ENCODE measurements around the gene PRAME.
"Not testable (repeated sequence)": the region's sequence is repeated elsewhere in the genome, so short reads cannot be mapped to it uniquely, and the experiment has no call there.

The PRAME gene

DNA sequence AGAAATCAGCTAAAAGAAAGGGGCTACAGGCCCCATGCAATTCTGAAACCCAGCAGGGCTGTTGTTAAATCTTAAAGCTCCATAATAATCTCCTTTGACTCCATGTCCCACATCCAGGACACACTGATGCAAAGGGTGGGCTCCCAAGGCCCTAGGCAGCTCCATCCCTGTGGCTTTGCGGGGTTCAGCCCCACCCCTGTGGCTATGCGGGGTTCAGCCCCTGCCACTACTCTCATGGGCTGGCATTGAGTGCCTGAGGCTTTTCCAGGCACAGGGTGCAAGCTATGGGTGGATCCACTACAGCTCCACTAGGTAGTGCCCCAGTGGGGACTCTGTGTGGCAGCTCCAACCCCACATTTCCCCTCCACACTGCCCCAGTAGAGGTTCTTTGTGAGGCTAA is 30.3 kb downstream of the PRAME start:
- Histone ChIP-seq H3K27ac (ENCODE audit: low read length) (no peak overlapping the region), H3K36me3 (ENCODE audit: insufficient read depth, low read depth, low read length) (no peaks in the 10 kb centered on the region), H3K9ac (ENCODE audit: low read depth, low read length) (no peak overlapping the region), H3K27me3 (ENCODE audit: insufficient read depth, low read length) (peaks cover 67% of the 10 kb centered on the region), H3K9me3 (ENCODE audit: insufficient read depth, low read depth, low read length) (no peaks in the 10 kb centered on the region), H3K4me3 (ENCODE audit: low read length) (no peak overlapping the region), H3K4me1 (ENCODE audit: insufficient read depth, low read length) (no peaks in the 10 kb centered on the region)

DNA sequence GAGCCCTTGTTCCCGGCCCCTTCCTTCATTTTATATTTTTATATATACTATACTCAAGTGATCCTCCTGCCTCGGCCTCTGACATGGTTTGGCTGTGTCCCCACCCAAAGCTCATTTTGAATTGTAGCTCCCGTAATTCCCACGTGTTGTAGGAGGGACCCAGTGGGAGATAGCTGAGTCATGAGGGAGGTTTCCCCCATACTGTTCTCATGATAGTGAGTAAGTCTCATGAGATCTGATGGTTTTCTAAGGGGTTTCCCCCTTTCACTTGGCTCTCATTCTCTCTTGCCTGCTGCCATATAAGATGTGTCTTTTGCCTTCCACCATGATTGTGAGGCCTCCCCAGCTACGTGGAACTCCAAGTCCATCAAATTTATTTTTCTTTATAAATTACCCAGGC is 31.8 kb downstream of the PRAME start:
- Histone ChIP-seq H3K4me1 (ENCODE audit: insufficient read depth, low read length) (no peaks in the 10 kb centered on the region), H3K27ac (ENCODE audit: low read length) (no peak overlapping the region), H3K27me3 (ENCODE audit: insufficient read depth, low read length) (peaks cover 65% of the 10 kb centered on the region), H3K9me3 (ENCODE audit: insufficient read depth, low read depth, low read length) (no peaks in the 10 kb centered on the region), H3K4me3 (ENCODE audit: low read length) (no peak overlapping the region), H3K36me3 (ENCODE audit: insufficient read depth, low read depth, low read length) (no peaks in the 10 kb centered on the region), H3K9ac (ENCODE audit: low read depth, low read length) (no peak overlapping the region)

DNA sequence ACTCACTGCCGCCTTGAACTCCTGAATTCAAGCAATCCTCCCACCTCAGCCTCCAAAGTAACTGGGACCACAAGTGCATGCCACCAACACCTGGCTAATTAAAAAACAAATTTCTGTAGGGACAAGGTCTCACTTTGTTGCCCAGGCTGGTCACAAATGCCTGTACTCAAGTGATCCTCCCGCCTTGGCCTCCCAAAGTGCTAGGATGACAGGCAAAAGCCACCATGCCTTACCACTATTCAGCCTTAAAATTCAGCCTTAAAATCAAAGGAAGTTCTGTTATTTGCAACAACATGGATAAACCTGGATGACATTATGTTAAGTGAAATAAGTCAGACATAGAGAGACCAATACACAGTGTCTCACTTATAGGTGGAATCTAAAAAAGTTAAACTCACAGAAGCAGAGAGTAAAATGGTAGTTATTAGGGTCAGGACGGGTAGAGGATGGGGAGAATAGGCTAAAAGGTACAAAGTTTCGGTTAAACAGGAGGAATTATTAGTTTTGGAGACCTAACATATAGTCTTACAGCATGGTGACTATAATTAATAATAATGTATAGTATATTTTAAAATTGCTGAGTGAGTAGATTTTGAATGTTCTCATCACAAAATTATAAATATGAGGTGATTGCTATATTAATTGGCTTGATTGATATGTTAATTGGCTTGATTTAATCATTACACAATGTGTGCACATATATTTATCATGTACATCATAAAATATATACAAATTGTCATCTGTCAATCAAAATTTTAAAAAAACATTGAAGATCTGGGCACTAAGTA is 32.7 kb downstream of the PRAME start:
- no peak overlapping the region for H3K9ac ChIP-seq (ENCODE audit: low read depth, low read length)

DNA sequence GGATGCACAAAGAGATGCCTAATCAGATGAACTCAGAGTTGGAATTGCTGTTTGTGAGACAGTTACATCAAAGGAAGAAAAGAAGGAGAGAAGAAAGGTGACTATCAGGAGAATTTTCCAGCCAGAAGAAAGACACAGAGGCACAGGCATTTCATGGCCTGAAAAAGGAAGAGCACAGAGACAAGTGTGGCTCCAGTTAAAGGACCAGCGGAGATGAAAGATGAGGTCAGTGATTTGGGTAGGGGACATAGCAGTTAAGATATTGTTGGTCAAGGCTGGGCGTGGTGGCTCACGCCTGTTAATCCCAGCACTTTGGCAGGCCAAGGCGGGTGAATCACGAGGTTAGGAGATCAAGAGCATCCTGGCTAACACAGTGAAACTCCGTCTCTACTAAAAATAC is 35.6 kb downstream of the PRAME start:
- Histone ChIP-seq H3K27ac (ENCODE audit: low read length) (no peak overlapping the region), H3K27me3 (ENCODE audit: insufficient read depth, low read length) (peaks cover 75% of the 10 kb centered on the region), H3K9ac (ENCODE audit: low read depth, low read length) (no peak overlapping the region), H3K4me3 (ENCODE audit: low read length) (no peak overlapping the region), H3K4me1 (ENCODE audit: insufficient read depth, low read length) (no peaks in the 10 kb centered on the region; the same call in 1 of the 2 replicates), H3K36me3 (ENCODE audit: insufficient read depth, low read depth, low read length) (no peaks in the 10 kb centered on the region), H3K9me3 (ENCODE audit: insufficient read depth, low read depth, low read length) (no peaks in the 10 kb centered on the region)

More for the DNA sequence above, 32.7 kb downstream of the PRAME start:
- Histone ChIP-seq H3K27ac (ENCODE audit: low read length) (no peak overlapping the region), H3K36me3 (ENCODE audit: insufficient read depth, low read depth, low read length) (no peaks in the 10 kb centered on the region), H3K4me3 (ENCODE audit: low read length) (no peak overlapping the region), H3K27me3 (ENCODE audit: insufficient read depth, low read length) (peaks cover 71% of the 10 kb centered on the region), H3K9me3 (ENCODE audit: insufficient read depth, low read depth, low read length) (no peaks in the 10 kb centered on the region), H3K4me1 (ENCODE audit: insufficient read depth, low read length) (no peaks in the 10 kb centered on the region)

DNA sequence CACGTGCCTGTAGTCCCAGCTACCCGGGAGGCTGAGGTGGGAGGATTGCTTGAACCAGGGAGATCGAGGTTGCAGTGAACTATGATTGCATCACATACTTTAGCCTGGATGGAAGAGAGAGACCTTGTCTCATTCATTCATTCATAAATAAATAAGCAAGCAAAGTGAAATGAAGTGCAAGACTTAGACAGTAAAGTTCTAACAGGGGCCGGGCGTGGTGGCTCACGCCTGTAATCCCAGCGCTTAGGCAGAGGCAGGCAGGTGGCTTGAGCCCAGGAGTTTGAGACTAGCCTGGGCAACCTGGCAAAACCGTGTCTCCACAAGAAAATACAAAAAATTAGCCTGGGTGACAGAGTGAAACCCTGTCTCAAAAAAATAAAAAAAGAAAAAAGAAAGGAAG is 37.4 kb downstream of the PRAME start:
- Histone ChIP-seq H3K4me1 (ENCODE audit: insufficient read depth, low read length) (no peaks in the 10 kb centered on the region; the same call in 1 of the 2 replicates), H3K27me3 (ENCODE audit: insufficient read depth, low read length) (peaks cover 78% of the 10 kb centered on the region), H3K9me3 (ENCODE audit: insufficient read depth, low read depth, low read length) (no peaks in the 10 kb centered on the region), H3K27ac (ENCODE audit: low read length) (no peak overlapping the region), H3K9ac (ENCODE audit: low read depth, low read length) (no peak overlapping the region), H3K36me3 (ENCODE audit: insufficient read depth, low read depth, low read length) (no peaks in the 10 kb centered on the region), H3K4me3 (ENCODE audit: low read length) (no peak overlapping the region)

DNA sequence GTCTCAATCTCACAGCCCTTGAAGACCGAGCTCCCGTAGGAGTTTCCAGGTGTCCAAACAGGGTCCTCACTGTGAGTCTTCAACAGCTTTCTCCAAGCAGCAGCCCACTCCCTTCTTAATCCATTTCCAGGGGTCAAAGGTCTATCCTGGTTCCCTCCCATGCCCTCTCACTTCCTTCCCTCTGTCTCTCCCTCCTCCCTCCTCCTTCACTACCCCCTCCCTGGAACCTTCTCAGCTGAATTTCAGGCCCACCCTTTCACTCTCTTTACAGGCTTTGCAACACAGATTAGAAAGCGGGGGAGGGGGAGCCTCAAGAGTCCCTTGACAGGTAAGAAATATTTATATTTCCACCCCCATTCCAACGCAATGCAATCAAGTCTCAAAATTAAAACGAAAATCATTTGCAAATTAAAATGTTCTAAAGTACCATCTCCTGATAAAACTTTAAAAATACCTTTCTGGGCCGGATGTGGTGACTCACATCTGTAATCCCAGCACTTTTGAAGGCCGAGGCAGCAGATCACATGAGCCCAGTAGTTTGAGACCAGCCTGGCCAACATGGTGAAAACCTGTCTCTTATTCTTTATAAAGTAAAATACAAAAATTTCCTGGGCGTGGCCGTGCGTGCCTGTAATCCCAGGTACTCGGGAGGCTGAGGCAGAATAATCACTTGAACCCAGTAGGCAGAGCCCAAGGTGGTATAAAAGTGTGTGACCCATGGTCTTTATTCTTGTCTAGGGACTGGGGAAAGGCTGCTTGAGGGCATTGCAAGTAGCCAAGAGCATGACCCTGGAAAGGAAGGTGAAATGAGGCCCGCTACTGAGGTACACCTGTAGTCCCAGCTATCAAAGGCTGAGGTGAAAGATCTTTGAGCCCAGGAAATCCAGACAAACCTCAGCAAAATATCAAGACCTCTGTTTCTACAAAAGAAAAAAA is 38.1 kb downstream of the PRAME start:
- Histone ChIP-seq H3K4me3 (ENCODE audit: low read length) (no peak overlapping the region), H3K27ac (ENCODE audit: low read length) (no peak overlapping the region), H3K36me3 (ENCODE audit: insufficient read depth, low read depth, low read length) (no peaks in the 10 kb centered on the region), H3K9ac (ENCODE audit: low read depth, low read length) (no peak overlapping the region), H3K9me3 (ENCODE audit: insufficient read depth, low read depth, low read length) (no peaks in the 10 kb centered on the region), H3K27me3 (ENCODE audit: insufficient read depth, low read length) (peaks cover 78% of the 10 kb centered on the region), H3K4me1 (ENCODE audit: insufficient read depth, low read length) (no peaks in the 10 kb centered on the region; the same call in 1 of the 2 replicates)

DNA sequence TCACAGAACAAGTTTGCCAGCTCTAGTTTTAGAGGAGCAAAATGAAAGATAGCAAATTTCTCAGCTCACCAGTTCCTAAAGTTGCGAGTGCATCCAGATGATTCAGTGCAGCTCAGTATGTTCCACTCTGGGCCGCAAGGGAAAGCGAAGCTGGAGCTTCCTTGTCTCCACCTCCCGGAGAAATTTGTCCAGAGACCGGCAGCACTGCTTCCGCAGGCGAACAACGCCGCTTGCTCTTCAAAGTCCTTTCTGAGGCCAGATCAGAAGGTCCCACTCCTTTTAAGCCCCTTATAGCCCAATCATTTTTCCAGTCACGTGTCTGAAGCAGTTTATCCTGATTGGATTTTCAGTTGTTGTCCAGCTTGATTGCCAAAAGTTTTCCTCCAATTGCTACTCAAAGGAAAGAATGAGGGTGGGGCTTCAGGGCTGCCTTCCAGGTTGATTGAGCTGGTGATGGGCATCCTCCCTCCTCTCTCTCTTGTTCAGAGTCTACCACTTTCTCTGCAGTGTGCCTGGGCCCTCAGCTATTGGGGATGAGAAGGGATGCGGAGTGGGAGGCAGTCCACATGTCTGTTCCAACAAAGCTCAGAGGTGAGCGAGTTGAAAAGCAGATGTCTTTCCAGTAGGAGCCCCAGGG is 38.9 kb downstream of the PRAME start, which contains the start of gene ZNF280A:
Gene ZNF280A, minus strand, starts transcription at position 251 of the 637 bp plus-strand sequence. CDS start 4,640 bp downstream, outside the sequence.
- H3K9ac ChIP-seq (ENCODE audit: low read depth, low read length), result no peak within 1 kb of the TSS
- H3K27me3 ChIP-seq (ENCODE audit: insufficient read depth, low read length), result peaks cover 78% of the 10 kb centered on the region
- H3K4me3 ChIP-seq (ENCODE audit: low read length), result peak within 1 kb of the TSS; percentile 13
- no peaks in the 10 kb centered on the region; the same call in 1 of the 2 replicates for H3K4me1 ChIP-seq (ENCODE audit: insufficient read depth, low read length)
- no peak within 1 kb of the TSS for H3K27ac ChIP-seq (ENCODE audit: low read length)
- no peaks in the 10 kb centered on the region for H3K9me3 ChIP-seq (ENCODE audit: insufficient read depth, low read depth, low read length)
- H3K36me3 ChIP-seq (ENCODE audit: insufficient read depth, low read depth, low read length), result no peaks in the 10 kb centered on the region

DNA sequence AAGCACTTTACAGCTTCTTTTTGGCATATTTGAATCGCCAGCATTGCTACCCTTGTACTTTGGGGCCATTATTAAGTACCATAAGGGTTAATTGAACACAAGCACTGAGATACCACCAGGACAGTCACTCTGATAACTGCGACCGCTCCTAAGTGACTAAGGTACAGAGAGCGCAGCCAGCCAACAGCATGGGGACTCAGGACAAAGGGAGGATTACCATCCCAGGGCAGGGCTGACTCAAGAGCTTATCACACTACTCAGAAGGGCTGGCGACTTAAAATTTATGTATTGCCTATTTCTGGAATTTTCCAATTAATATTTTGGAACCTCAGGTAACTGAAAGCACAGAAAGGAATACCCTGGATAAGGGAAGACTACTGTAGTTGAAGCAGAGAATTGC is 39.5 kb downstream of the PRAME start:
- H3K4me1 ChIP-seq (ENCODE audit: insufficient read depth, low read length), result no peaks in the 10 kb centered on the region; the same call in 1 of the 2 replicates
- no peak overlapping the region for H3K9ac ChIP-seq (ENCODE audit: low read depth, low read length)
- peak overlapping the region; percentile 13; the same call in 1 of the 2 replicates for H3K4me3 ChIP-seq (ENCODE audit: low read length)
- H3K36me3 ChIP-seq (ENCODE audit: insufficient read depth, low read depth, low read length), result no peaks in the 10 kb centered on the region
- peaks cover 78% of the 10 kb centered on the region for H3K27me3 ChIP-seq (ENCODE audit: insufficient read depth, low read length)
- no peak overlapping the region for H3K27ac ChIP-seq (ENCODE audit: low read length)
- H3K9me3 ChIP-seq (ENCODE audit: insufficient read depth, low read depth, low read length), result no peaks in the 10 kb centered on the region

DNA sequence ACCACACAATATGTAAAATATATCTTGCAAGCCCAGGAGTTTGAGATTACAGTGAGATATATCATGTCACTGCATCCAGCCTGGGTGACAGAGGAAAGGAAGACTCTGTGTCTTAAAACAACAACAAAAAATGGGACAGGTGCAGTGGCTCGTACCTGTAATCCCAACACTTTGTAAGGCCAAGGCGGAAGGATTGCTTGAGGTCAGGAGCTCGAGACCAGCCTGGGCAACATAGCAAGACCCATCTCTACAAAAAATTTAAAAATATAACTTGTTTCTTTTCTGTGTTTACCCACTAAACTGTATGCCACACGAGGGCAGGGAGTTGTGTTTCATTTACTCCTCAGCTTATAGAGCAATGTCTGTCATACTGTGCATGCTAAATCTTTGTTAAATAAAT is 42.1 kb downstream of the PRAME start:
- no peak overlapping the region for H3K9ac ChIP-seq (ENCODE audit: low read depth, low read length)

DNA sequence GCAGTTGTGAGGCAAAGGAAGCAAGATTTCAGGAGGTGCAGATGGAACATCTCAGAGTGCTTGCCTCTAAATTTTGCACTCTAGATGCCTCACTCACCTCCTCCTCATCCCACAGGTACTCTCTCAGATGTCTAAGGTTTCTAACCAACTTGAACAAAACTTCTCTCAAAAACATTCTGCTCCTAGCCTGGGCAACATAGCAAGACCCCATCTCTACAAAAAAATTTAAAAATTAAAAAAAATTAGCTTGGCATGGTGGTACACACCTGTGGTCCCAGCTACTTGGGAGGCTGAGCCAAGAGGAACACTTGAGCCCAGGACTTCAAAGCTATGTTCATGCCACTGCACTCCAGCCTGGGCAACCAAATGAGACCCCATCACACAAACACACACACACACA is 43.2 kb downstream of the PRAME start:
- peaks cover 78% of the 10 kb centered on the region for H3K27me3 ChIP-seq (ENCODE audit: insufficient read depth, low read length)
- peaks cover 5% of the 10 kb centered on the region; the same call in 1 of the 2 replicates for H3K9me3 ChIP-seq (ENCODE audit: insufficient read depth, low read depth, low read length)
- H3K27ac ChIP-seq (ENCODE audit: low read length), result no peak overlapping the region
- no peak overlapping the region for H3K4me3 ChIP-seq (ENCODE audit: low read length)
- no peaks in the 10 kb centered on the region; the same call in 1 of the 2 replicates for H3K4me1 ChIP-seq (ENCODE audit: insufficient read depth, low read length)
- no peaks in the 10 kb centered on the region for H3K36me3 ChIP-seq (ENCODE audit: insufficient read depth, low read depth, low read length)
- no peak overlapping the region for H3K9ac ChIP-seq (ENCODE audit: low read depth, low read length)

More for the DNA sequence above, 42.1 kb downstream of the PRAME start:
- no peak overlapping the region for H3K27ac ChIP-seq (ENCODE audit: low read length)
- H3K4me3 ChIP-seq (ENCODE audit: low read length), result no peak overlapping the region
- no peaks in the 10 kb centered on the region for H3K9me3 ChIP-seq (ENCODE audit: insufficient read depth, low read depth, low read length)
- H3K4me1 ChIP-seq (ENCODE audit: insufficient read depth, low read length), result no peaks in the 10 kb centered on the region; the same call in 1 of the 2 replicates
- H3K36me3 ChIP-seq (ENCODE audit: insufficient read depth, low read depth, low read length), result no peaks in the 10 kb centered on the region
- H3K27me3 ChIP-seq (ENCODE audit: insufficient read depth, low read length), result peaks cover 81% of the 10 kb centered on the region

DNA sequence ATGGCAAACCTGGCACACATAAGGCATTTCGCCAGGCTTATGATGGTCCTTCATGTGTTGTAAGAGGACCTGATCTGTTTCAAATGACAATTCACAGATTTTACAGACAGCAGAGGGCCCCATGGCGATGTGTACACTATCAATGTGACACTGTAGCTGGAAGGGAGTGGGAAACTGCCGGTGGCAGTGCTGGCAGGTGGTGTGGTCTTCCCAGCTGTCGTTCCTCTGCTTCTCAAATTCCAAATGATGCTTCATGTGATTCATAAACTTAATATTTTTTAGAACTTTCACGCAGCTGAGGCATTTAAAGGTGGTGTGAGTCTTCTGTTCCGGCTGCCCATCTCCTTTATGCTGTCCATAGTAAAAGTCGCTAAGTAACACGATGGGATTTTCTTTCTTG is 44.6 kb downstream of the PRAME start:
- Histone ChIP-seq H3K9me3 (ENCODE audit: insufficient read depth, low read depth, low read length) (peaks cover 13% of the 10 kb centered on the region; the same call in 1 of the 2 replicates), H3K27me3 (ENCODE audit: insufficient read depth, low read length) (peaks cover 64% of the 10 kb centered on the region)
- not testable (repeated sequence) for H3K27ac ChIP-seq (ENCODE audit: low read length)

More for the DNA sequence above, 44.6 kb downstream of the PRAME start:
- H3K4me1 ChIP-seq (ENCODE audit: insufficient read depth, low read length); H3K9ac ChIP-seq (ENCODE audit: low read depth, low read length); H3K4me3 ChIP-seq (ENCODE audit: low read length); H3K36me3 ChIP-seq (ENCODE audit: insufficient read depth, low read depth, low read length): not testable (repeated sequence)
